ENCODE data around the gene CLCN7.

Gene CLCN7

DNA sequence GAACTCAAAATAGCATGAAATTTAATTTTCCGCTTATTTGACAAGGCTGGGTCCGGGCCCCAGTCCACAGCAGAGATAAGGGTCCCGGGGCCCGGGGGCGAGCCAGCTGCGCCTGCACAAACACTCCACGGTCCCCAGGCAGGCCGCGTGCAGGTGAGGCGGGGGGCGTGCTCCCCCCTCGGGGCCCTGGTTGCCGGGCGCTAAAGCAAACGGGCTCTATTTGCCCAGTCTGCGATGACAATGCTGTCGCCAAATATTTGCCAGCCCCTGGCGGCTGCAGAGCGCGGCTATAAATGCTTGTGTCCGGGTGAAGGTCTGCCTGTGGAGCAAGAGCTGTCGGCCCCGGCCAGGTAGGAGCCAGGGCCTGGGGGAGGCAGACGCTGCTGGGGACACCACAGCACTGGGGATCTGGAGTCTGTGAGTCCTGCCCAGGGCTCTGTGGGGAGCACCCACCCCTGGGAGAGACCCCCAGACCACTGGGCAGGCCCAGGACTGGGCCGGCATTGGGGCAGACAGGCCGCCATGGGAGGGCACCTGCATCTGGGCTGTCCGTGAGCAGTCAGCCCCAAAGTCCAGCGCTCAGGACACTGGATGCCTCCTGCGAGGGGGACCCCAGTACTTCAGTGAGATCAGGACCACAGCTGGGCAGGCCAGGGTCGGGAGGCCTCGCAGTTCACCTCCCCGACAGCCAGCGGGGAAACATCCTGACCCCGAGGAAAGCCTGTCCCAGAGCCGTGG is 43.9 kb downstream of the CLCN7 start, which contains the start of gene PERCC1:
Gene PERCC1 (plus strand): TSS at position 320 of the 738 bp plus-strand sequence. CDS start 1,516 bp downstream, outside the sequence.
- no peak for DNase-seq (ENCODE audit: low spot score)

DNA sequence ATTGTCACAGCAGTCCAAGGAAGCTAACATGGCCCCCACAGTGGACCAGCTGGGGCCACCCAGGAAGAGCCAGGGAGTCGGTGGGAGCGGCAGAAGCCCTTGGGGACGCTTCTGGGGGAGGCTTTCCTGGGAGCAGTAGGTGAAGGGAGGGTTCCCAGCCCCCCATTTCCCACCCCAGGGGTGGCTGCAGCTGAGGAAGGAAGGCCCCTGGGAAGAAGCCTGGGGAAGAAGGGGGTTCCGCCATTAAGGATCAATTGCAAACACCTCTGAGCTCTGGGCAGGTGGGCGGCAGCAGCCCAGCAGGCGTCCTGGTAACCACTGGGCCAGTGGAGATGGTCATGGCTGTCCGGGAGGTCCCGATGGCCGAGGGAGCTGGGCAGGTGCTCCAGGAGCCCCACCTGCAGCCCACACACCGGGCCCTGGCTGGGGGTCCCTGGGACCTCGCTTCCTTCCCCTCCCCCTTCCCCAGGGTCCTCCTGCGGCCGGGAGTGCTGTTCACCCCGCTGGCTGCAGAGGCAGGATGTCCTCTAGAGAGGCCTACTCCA is 44.5 kb downstream of the CLCN7 start:
- DNase-seq (ENCODE audit: low spot score), result no peak

DNA sequence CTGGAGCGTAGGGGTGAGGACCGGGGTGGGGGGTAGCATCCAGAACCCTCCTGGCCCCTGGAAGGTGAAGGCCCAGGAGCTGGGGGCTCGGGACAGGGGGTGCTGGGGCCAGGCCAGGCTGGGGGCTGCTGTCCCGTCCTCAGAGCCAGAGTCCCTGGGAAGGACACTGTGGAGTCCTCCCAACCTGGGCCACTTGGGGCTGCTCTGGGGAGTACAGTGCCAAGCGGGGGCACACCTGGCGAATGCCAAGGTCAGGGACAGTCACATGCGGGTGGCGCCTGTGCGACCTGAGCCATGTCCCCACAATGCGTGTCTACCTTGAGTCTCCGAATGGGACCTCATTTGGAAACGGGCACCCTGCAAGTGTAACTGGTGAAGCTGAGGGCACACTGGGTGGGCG is 45.2 kb downstream of the CLCN7 start:
- no peak for DNase-seq (ENCODE audit: low spot score)

DNA sequence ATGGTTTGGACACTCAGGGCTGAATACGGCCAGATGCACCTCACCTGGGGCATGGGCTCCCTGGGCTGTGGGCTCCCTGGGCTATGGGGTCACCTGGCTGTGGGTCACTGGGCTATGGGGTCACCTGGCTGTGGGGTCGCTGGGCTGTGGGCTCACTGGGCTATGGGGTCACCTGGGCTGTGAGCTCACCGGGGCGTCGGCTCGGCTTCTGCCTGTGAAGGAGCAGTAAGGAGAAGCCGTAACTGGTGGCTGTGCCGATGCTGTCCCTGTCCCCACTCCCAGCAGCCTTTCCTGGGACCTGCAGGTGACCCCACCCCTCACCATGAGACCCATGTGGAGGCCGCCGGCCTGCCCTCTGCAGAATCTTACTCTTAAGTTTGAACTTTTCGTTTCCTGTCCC is 45.8 kb downstream of the CLCN7 start:
- no peak for DNase-seq (ENCODE audit: low spot score)

DNA sequence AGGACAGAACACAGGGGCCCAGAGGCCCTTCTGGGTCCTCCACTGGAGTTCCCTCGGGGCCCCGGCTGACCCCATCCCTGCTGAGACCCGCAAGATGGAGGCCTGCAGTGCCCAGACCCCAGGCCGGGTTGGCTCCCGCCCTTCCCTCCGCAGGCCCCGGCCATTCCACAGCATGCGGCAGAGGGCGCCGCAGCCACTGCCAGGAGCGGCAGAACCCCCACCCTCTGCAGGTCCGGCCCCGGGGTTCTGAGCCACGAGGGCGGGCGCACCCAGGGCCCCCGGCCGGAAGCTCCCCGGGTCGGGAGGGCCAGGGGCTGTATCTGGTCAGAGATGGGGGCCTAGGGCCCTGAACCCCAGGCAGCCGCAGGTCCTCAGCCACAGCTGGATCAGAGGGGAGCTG is 46.3 kb downstream of the CLCN7 start:
- no peak for DNase-seq (ENCODE audit: low spot score)

DNA sequence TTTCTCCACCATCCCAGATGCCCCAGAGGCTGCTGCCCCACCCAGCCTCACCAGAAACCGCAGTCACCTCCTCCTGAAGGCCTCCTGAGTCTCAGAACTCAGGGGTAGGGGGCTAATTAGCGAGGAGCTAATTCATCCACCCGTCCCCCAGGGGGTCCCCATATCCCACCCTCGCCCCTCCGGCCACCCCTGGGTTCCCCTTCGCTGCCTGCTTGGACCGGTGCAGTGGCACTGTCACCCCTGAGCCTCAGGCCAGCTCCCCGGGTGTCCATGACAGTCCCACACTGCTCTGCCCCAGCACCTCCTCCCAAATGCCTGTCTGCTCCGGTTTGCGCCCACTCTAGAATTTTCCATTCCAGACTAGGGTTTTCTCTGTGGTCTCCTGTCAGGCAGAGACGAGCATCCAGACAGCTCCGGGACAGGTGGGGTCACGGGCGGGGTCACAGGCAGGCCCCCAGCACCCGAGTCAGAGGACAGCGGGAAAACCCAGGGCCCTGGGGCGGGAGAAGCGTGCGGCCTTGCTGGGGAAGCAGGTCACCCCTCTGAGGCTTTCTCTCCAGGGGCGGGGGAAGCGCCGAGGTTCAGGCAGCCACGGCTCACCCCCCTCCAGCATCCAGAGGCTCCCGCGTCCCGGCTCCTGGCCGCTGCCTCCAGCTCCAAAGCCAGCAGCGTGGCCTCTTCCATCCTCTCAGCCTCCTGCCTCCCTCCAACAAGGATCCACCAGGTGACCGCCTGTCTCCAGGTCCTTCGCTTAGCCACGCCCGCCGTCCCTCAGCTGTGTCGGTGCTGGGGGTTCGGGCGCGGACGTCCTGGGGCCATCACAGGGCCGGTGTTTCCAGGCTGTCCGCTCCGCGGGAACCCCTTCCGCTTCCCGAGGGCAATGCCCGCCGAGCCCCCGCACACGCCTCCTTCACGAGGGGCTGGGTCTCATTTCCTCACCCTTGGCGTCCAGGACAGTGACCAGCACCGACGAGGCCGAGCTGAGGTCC is 47.1 kb downstream of the CLCN7 start:
- no peak for DNase-seq (ENCODE audit: low spot score)

DNA sequence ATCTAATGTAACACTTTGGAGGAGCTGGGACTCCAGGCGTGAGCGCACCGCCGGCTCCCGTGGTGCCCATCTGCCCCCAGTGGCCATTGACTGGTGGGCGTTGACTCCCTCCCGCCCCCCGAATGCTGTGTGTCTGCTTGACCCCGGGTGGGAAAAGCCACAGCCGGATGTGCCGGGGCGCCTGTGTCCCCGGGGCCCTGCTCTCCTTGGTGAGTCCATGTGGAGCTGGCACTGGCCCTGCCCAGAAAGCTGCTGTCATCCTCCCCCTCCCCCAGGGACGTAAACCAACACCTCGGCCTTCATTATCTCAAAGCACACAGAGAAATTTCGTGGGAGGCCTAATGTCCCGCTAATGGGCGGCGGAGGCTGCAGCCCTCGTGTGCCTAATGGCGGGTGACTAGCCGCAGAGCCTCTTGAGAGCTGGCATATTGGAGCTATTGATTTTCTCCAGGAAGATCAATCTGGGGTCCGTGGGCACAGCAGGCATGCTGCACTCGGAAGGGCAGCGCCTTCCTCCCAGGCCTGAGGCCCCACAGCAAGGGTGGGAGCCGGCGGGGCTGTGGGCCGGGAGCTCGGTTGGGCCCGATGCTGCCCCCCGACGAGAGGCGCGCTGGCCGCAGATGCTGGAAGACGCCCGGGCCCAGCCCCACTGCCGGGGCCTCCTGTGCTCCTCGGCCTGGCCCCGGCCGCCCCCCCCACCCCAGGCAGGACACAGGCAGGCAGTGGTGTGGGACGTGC is 47.9 kb downstream of the CLCN7 start:
- no peak for DNase-seq (ENCODE audit: low spot score)

DNA sequence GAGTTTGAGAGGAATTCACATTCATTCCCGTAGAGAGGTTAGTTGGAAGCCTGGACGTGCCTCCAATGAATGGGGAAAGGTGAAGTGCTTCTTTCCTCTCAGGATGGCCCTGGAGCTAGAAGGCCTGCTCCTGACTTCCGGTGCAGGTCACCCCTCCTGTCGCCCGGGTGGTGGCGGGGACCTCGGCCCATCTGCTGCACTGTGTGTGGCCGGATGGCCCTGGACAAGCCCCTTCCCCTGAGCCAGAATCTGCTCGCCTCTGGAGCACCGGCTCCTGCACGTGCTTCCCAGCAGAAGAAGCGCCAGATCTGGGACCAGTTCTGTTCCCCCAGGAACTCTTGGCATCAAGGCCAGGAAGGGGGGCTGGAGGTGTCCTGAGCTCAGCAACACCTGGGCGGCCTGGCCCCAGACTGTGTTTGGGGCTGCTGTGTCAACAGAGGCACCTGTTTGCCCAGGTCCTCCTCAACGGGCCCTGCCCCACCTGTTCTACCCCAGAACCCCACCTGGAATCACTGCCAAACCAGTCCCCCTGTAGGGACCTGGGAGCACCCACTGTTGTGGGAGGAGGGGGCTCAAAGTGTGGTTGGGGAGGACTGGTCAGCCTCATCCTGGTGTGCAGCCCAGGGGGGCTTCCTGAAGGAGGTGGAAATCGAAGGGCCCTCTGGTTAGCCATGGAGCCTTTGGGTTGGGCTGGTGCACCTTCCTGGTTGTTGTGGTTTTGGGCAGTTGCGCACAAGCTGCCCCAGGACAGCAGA is 49.0 kb downstream of the CLCN7 start:
- DNase-seq (ENCODE audit: low spot score), result no peak

DNA sequence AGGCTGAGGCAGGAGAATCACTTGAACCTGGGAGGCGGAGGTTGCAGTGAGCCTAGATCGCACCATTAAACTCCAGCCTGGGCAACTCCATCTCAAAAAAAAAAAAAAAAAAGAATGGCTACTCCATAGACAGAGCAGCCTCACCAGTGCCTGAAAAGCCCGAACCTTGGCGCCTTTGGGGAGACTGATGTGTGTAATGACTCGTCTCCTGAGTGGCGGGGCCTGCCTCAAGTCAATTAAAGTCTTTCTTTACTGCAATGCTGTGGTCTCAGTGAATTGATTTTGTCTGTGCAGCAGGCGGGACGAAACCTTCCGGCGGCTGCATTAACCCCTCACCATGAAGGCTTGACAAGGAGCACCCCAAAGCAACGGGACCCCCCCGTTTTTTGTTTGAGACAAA is 50.8 kb downstream of the CLCN7 start:
- no peak for DNase-seq (ENCODE audit: low spot score)

DNA sequence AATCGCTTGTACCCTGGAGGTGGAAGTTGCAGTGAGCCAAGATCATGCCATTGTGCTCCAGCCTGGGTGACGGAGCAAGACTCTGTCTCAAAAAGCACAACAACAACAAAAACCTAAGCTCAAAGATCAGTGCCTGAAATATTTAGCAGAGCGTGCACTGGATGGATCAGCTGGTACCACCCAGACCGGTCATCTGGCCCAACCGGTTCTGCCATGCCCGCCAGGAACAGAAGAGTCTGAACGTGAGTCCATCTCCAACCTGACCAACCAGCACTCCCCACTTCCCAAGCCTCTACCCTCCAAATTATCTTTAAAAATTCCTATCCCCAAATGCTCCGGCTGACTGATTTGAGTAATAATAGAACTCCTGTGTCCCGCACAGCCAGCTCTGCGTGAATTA is 52.8 kb downstream of the CLCN7 start:
- no peak for DNase-seq (ENCODE audit: low spot score)

DNA sequence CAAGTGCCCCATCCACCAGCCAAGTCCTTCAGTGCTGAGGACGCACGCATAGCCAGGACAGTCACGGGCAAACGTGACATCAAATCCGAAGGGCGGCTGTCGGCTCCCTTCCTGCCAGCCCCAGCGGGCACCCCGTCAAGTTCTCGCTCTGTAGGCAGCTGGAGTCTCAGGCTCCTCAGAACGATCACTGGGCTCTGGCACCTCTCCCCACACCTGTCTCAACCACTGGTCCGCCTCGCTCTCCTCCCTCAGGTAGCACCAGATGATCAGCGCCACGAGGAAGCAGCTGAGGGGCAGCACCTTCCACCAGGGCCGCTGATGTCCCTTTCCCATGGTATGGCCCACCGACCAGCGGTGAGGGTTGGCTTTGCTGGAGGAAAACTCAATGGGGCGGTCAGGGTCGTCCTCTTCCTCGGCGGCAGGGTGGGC is 54.7 kb downstream of the CLCN7 start:
- DNase-seq (ENCODE audit: low spot score), result peak; percentile 11

DNA sequence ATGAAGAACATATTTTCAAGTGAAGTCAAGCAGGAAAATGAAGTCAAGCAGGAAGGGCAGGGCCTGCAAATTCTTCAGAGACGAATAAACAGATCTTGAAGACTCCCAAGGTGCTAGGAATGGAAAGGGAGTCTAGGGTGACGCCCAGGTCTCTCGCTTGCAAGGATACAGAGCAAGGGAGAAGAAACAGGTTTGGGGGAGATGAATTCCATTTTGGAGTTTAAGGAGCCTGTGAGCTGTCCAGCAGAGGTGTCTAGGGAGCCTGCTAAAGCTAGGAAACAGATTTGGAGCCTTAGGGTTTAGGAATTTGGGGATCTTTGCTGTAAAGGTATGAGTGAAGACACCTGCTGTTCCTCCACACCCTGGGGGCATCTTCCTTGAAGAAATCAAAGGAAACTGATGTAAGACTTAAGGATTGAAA is 58.3 kb downstream of the CLCN7 start:
- no peak for DNase-seq (ENCODE audit: low spot score)

DNA sequence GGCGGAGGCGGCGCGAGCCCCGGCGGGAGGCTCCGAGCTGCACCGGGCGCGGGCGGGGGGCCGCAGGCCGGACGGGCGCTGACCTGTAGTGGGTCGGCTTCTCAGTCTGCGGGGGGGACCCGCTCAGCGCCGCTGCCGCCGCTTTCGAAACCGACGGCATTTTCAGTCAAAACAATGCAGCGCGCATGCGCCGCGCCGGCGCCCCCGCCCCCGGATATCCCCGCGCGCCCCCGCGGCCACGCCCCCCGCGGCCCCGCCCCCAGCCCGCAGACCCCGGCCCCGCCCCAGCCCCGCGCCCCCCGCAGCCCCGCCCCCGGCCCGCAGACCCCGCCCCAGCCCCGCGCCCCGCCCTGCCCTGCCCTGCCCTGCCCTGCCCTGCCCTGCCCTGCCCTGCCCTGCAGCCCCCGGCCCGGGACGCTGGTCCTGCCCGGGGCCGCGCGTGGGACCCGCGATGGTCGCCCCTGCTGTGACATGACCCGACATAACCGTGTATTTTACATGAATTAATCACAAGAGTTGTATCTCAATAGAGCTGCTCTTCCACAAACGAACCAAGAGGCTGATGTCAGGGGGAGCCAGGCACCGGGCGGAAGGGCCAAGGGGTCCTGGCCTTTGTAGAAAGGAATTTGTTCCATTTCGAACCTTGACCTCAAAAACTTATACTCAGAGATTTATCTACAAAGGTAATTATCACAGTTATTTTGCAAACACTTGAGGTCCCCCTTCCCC is 60.1 kb downstream of the CLCN7 start, which contains the start of gene UNKL:
Gene UNKL (minus strand): TSS at position 173 of the 729 bp plus-strand sequence. CDS start 13 bp downstream, at position 160.
- peak; percentile 34 for DNase-seq (ENCODE audit: low spot score)

DNA sequence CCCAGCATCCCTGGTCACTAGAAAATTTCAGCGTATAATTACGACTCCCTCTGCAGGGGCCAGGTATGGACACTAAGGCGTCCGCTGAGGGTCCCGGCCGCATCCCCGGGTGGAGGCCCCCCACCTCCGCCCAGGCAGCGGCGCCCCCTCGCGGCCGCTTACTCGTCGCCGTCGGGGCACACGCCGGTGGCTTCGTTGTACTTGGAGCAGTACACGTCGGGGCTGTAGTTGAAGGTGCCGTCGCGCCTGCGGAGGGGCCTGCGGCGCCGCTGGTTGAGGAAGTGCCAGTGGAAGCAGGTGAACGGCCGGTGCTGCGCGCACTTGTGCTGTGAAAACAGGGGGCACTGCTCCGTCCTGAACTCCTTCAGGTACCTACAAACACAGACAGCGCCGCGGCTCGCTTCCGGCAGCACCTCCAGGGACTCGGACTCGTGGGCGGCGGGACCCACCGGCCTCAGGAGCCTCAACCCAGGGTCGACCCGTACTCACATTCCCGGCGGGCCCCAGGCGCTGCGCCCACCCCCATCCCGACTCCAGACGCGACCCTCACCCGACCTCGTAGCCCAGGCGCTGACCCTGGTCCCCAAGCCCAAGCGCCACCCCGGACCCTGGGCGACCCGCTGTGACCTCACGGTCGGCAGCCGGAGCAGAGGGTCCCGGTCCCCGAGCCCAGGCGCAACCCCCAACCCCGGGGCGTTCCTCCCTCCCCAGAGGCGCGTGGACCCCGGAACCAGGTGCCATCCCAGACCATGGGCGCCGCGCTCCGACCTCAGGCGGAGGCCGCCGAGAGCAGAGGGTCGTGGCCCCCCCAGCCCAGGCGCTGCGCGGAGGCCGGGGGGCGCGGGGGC is 60.9 kb downstream of the CLCN7 start:
- DNase-seq (ENCODE audit: low spot score), result peak; percentile 29

DNA sequence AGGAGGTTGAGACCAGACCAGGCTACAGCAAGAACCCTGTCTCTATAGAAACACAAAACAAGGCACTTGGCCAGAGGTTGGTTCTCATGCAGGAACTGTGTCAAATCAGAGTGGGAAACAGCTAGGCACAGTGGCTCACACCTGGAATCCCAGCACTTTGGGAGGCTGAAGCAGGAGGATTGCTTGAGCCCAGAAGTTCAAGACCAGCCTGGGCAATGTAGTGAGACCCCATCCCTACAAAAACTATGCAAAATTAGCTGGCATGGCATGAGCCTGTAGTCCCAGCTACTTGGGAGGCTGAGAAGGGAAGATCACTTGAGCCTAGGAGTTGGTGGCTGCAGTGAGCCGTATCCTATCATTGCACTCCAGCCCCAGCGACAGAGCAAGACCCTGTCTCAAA is 62.0 kb downstream of the CLCN7 start:
- DNase-seq (ENCODE audit: low spot score), result no peak

DNA sequence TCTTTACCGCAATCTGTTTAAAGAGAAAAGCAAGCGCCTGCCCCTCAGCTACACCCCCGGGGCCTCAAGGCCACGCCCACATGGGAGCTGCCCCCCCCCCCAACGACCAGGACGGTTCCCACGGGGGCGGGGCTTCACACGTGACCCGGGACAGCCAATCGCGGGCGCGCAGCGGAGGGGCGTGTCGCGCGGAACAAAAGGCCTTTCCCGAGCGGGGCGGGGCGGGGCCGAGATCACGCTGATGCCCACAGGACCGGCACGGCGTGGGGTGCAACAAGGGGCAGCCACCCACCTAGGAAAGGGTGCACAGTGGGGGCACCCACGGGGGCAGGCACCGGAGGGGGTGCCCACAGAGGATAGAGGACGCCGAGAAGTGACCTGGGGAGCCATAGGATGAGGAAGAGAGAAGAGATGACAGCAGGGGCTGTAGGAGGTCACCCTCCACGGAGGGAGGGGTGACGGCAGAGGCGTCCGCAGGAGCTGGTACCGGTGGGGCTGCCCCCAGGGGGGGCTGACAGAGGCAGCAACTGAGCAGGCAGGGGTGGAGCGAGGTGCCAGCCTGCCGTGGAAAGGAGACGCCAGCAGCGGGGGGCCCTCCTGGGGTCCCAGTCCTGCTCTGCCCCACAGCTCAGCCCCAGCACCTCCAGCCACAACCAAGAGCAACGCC is 66.5 kb downstream of the CLCN7 start:
- DNase-seq (ENCODE audit: low spot score), result peak; percentile 95

DNA sequence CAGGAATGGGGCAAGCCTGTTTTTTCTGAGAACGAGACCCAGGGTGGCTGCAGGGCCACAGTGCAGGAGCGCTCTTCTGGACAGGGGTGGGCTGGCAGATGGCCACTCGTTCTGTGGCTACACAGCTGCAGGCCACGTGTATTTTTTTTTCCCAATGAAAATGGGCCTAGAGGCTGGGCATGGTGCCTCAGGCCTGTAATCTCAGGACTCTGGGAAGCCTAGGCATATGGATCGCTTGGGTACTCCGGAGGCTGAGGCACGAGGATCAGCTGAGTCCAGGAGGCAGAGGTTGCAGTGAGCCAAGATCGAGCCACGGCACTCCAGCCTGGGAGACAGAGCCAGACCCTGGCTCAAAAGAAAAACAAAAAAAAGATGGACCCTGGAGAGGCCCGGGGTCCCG is 67.1 kb downstream of the CLCN7 start:
- peak; percentile 25 for DNase-seq (ENCODE audit: low spot score)

DNA sequence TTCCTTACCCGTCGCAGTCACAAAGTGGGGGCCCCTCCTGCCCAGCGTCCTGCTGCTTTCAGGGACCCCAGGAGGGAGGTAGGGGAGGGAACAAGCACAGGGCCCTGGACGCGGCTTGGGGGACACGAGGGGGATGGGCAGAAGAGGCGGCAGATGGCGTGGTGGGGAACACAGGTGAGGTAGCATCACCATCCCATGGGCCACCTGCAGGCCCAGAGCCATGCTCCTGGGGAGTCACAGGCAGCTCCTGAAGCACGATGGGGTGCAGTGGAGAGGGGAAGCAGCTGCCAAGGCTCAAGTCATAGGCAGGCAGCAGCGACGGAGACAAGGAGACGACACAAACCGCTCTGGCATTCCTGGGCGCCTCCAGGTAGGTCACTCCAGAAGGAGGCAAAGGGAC is 71.1 kb downstream of the CLCN7 start:
- DNase-seq (ENCODE audit: low spot score), result no peak

DNA sequence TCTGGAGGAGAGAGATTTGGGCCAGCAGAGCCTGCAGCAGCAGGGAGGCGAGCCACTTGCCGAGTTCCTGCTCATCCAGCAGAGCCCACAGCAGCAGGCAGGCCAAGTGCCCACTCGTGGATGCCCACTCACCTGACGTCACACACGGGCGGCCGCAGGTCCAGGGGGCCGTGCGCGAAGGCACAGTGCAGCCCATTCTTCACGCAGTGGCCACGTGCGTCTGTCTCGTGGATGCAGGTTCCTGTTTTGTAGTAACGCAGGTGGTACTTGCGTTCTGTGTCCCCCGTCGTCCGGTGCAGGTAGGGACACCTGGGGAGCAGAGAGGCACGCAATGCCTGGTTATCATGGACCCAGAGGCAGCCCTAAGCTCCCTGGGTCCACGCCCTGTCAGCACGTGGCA is 71.8 kb downstream of the CLCN7 start:
- DNase-seq (ENCODE audit: low spot score), result no peak
